Measurements from ENCODE around the gene IREB2.

GRCh38 chr15:78437762-78438618, at the start of gene IREB2:
- TF ChIP-seq EZH2 (IDR thresholded peaks at IDR 0.05; ENCODE audit: insufficient read depth, poor library complexity, severe bottlenecking): no peak
- TF ChIP-seq EZH2phosphoT487 (IDR thresholded peaks at IDR 0.05; ENCODE audit: insufficient read depth, low read depth): no peak
